H1 (cell line): ENCODE results near the gene MYL6. TPM values are rescaled to one million over a fixed set of nuclear protein-coding genes. Genes with fewer than 3 reads are reported as not detected.

Experiments used
- CTCF ChIA-PET: fragments of 300-600 bp; sonication (Branson Sonifier 250); formaldehyde crosslinking; loops from one replicate; lab custom pipeline; 2021; ENCODE audit not compliant: partially characterized antibody; lab: Charles Lee
- POLR2A ChIA-PET: fragments of 300-600 bp; sonication (Branson Sonifier 250); formaldehyde crosslinking; loops from one replicate; lab custom pipeline; 2021; ENCODE audit warnings: inconsistent platforms; ENCODE audit not compliant: partially characterized antibody; lab: Charles Lee
- DNase-seq, 2 experiments: peaks; one replicate each; pipeline versions ENCODE4 v3.0.0 to v3.0.0-alpha.2; 2010 to 2022; ENCODE audit warnings: low spot score in 2 of 2, low read depth in 1 of 2, mixed read lengths in 1 of 2
- FAIRE-seq: peaks from 2 replicates; lab custom pipeline; 2011; peaks lifted over from hg19 to GRCh38; lab: Jason Lieb, UNC
- H2AFZ ChIP-seq: 2 replicates; pipeline ENCODE4 v1.8.1; 2012; ENCODE audit warnings: low read length, inconsistent platforms
- H2AK5ac ChIP-seq: 2 replicates; pipeline ENCODE4 v1.6.1; 2013; ENCODE audit warnings: low read depth, low read length
- H2BK120ac ChIP-seq: replicated peaks from 2 replicates; pipeline ENCODE3; 2013; ENCODE audit warnings: low read depth, low read length, inconsistent platforms
- H2BK12ac ChIP-seq: 2 replicates; pipeline ENCODE4 v1.6.1; 2013; ENCODE audit warnings: low read depth, low read length
- H2BK15ac ChIP-seq: 2 replicates; pipeline ENCODE4 v1.6.1; 2013; ENCODE audit warnings: low read length
- H2BK20ac ChIP-seq: 2 replicates; pipeline ENCODE4 v1.6.1; 2013; ENCODE audit warnings: low read length
- H2BK5ac ChIP-seq: 2 replicates; pipeline ENCODE4 v1.6.1; 2013; ENCODE audit warnings: low read depth, low read length
- H3K14ac ChIP-seq: 2 replicates; pipeline ENCODE4 v1.6.1; 2013; ENCODE audit warnings: inconsistent platforms; ENCODE audit not compliant: insufficient read length
- H3K18ac ChIP-seq: 2 replicates; pipeline ENCODE4 v1.6.1; 2013; ENCODE audit warnings: low read length; ENCODE audit errors: extremely low read depth
- H3K23ac ChIP-seq: 2 replicates; pipeline ENCODE4 v1.6.1; 2013; ENCODE audit warnings: inconsistent platforms; ENCODE audit not compliant: insufficient read length
- H3K23me2 ChIP-seq: 2 replicates; pipeline ENCODE4 v1.6.1; 2013; ENCODE audit warnings: low read depth, low read length
- H3K27ac ChIP-seq: 2 replicates; pipeline ENCODE4 v1.6.1; 2011; ENCODE audit warnings: low read depth, low read length, inconsistent platforms
- H3K27me3 ChIP-seq, 4 experiments: replicated peaks in 1 of 4; 1 replicate in 1 of 4; 2 replicates in 3 of 4; pipeline versions ENCODE4 v1.6.1 to v1.8.1; 2011 to 2013; ENCODE audit warnings: low read length in 3 of 4, mild to moderate bottlenecking in 3 of 4, inconsistent platforms in 2 of 4, mixed read lengths in 2 of 4, moderate library complexity in 1 of 4; ENCODE audit not compliant: control insufficient read depth in 3 of 4, insufficient read depth in 3 of 4; ENCODE audit errors: extremely low read depth in 1 of 4
- H3K36me3 ChIP-seq, 4 experiments: 2 replicates each; pipeline versions ENCODE4 v1.6.1 to v1.8.1; 2011 to 2013; ENCODE audit warnings: mild to moderate bottlenecking in 4 of 4, low read length in 3 of 4, moderate library complexity in 2 of 4, control low read depth in 1 of 4, inconsistent platforms in 1 of 4; ENCODE audit not compliant: insufficient read depth in 4 of 4, control insufficient read depth in 2 of 4
- H3K4ac ChIP-seq: replicated peaks from 2 replicates; pipeline ENCODE3; 2013; ENCODE audit warnings: low read length, low read depth, mixed read lengths, inconsistent platforms; ENCODE audit not compliant: insufficient read length
- H3K4me1 ChIP-seq, 4 experiments: replicated peaks in 1 of 4; 1 replicate in 1 of 4; 2 replicates in 3 of 4; pipeline versions ENCODE4 v1.6.1 to v1.8.1; 2011 to 2013; ENCODE audit warnings: low read length in 3 of 4, inconsistent platforms in 2 of 4, mixed read lengths in 1 of 4; ENCODE audit not compliant: insufficient read depth in 4 of 4, control insufficient read depth in 3 of 4
- H3K4me2 ChIP-seq, 2 experiments: 2 replicates each; pipeline versions ENCODE4 v1.6.1 to v1.8.1; 2011 to 2013; ENCODE audit warnings: low read depth in 2 of 2, low read length in 2 of 2, control low read depth in 1 of 2, inconsistent platforms in 1 of 2, mild to moderate bottlenecking in 1 of 2; ENCODE audit not compliant: insufficient read depth in 1 of 2
- H3K4me3 ChIP-seq, 4 experiments: fragments of 200-600, 300-600 bp in 1 of 4; sonication (generic), shearing (Covaris generic), sonication (Bioruptor Twin) in 1 of 4; 2 replicates each; pipeline versions ENCODE4 v1.5.1 to v1.8.1; 2011 to 2016; ENCODE audit warnings: low read length in 4 of 4, low read depth in 3 of 4, control low read depth in 2 of 4, inconsistent platforms in 2 of 4, mild to moderate bottlenecking in 2 of 4, mixed read lengths in 1 of 4, moderate library complexity in 1 of 4; ENCODE audit not compliant: insufficient read depth in 2 of 4; ENCODE audit errors: extremely low read depth in 1 of 4
- H3K56ac ChIP-seq: replicated peaks from 2 replicates; pipeline ENCODE3; 2013; ENCODE audit warnings: low read depth, mild to moderate bottlenecking, mixed read lengths, low read length, inconsistent platforms; ENCODE audit not compliant: insufficient read length
- H3K79me1 ChIP-seq: 2 replicates; pipeline ENCODE4 v1.6.1; 2013; ENCODE audit warnings: low read depth, low read length, control low read depth
- H3K79me2 ChIP-seq, 2 experiments: 2 replicates each; pipeline versions ENCODE4 v1.6.1 to v1.8.1; 2012 to 2013; ENCODE audit warnings: low read length in 2 of 2, mild to moderate bottlenecking in 2 of 2, inconsistent platforms in 1 of 2; ENCODE audit not compliant: insufficient read depth in 2 of 2, control insufficient read depth in 1 of 2
- H3K9ac ChIP-seq, 4 experiments: replicated peaks in 1 of 4; 1 replicate in 1 of 4; 2 replicates in 3 of 4; pipeline versions ENCODE4 v1.6.1 to v1.8.1; 2011 to 2013; ENCODE audit warnings: low read depth in 3 of 4, low read length in 3 of 4, control low read depth in 2 of 4, mild to moderate bottlenecking in 2 of 4, moderate library complexity in 2 of 4, inconsistent platforms in 1 of 4; ENCODE audit errors: extremely low read depth in 1 of 4
- H3K9me3 ChIP-seq, 2 experiments: 2 replicates each; pipeline versions ENCODE4 v1.6.1 to v1.8.1; 2012 to 2013; ENCODE audit warnings: mild to moderate bottlenecking in 2 of 2, moderate library complexity in 2 of 2, control low read depth in 1 of 2, inconsistent platforms in 1 of 2, low read depth in 1 of 2, low read length in 1 of 2, mixed read lengths in 1 of 2; ENCODE audit not compliant: insufficient read depth in 2 of 2
- H4K20me1 ChIP-seq, 2 experiments: replicated peaks in 1 of 2; 2 replicates each; pipeline versions ENCODE3 to v1.8.1; 2011 to 2013; ENCODE audit warnings: inconsistent platforms in 2 of 2, low read length in 2 of 2, mild to moderate bottlenecking in 1 of 2; ENCODE audit not compliant: insufficient read depth in 2 of 2, control insufficient read depth in 1 of 2
- H4K5ac ChIP-seq: 2 replicates; pipeline ENCODE4 v1.6.1; 2013; ENCODE audit warnings: low read length, low read depth, mixed read lengths, inconsistent platforms; ENCODE audit not compliant: insufficient read length
- H4K8ac ChIP-seq: 2 replicates; pipeline ENCODE4 v1.8.0; 2013; ENCODE audit warnings: mild to moderate bottlenecking, moderate library complexity, low read length, inconsistent platforms; ENCODE audit not compliant: insufficient read depth; ENCODE audit errors: extremely low read depth
- H4K91ac ChIP-seq: replicated peaks from 2 replicates; pipeline ENCODE3; 2013; ENCODE audit warnings: low read length, mixed read lengths, inconsistent platforms; ENCODE audit not compliant: insufficient read length
- CHD2 ChIP-seq: IDR thresholded peaks from 2 replicates; pipeline ENCODE4 v1.6.1; 2012; ENCODE audit warnings: low read length, improper control_type of control experiment
- CTCF ChIP-seq, 3 experiments: IDR thresholded peaks; 1 replicate in 2 of 3; 2 replicates in 1 of 3; pipeline versions ENCODE4 v1.5.1 to v1.6.1; 2011; ENCODE audit warnings: low read length in 3 of 3, mild to moderate bottlenecking in 3 of 3, inconsistent platforms in 2 of 3, low read depth in 1 of 3, moderate library complexity in 1 of 3; ENCODE audit not compliant: insufficient read depth in 1 of 3; ENCODE audit errors: control extremely low read depth in 1 of 3
- KDM5A ChIP-seq: fragments of 200-600 bp; IDR thresholded peaks from 2 replicates; pipeline ENCODE4 v1.7.1; 2012; ENCODE audit warnings: mild to moderate bottlenecking, low read length, inconsistent platforms, mixed read lengths
- MAFK ChIP-seq: IDR thresholded peaks from 2 replicates; pipeline ENCODE4 v1.6.1; 2012; ENCODE audit warnings: low read depth, mild to moderate bottlenecking, improper control_type of control experiment, low read length
- POLR2A ChIP-seq, 2 experiments: IDR thresholded peaks; 1 replicate in 1 of 2; 2 replicates in 1 of 2; pipeline ENCODE4 v1.6.1; 2011; ENCODE audit warnings: low read depth in 2 of 2, low read length in 2 of 2, mild to moderate bottlenecking in 2 of 2; ENCODE audit errors: control extremely low read depth in 1 of 2
- RNF2 ChIP-seq: fragments of 200-900, 300-1000 bp; sonication (generic); IDR thresholded peaks from 2 replicates; pipeline ENCODE4 v1.7.1; 2016; ENCODE audit warnings: borderline replicate concordance, low read depth, mild to moderate bottlenecking, antibody characterized with exemption, low read length; ENCODE audit not compliant: poor library complexity, severe bottlenecking; ENCODE audit errors: missing control alignments
- TAF7 ChIP-seq: optimal IDR thresholded peaks from 2 replicates; pipeline ENCODE3; 2011; ENCODE audit warnings: low read depth, mild to moderate bottlenecking, inconsistent platforms, low read length, moderate library complexity, borderline replicate concordance
- TBP ChIP-seq: IDR thresholded peaks from 2 replicates; pipeline ENCODE4 v1.6.1; 2011; ENCODE audit warnings: low read depth, low read length, improper control_type of control experiment
- TEAD4 ChIP-seq: IDR thresholded peaks from 2 replicates; pipeline ENCODE4 v1.6.1; 2012; ENCODE audit warnings: low read depth, low read length, inconsistent platforms, mixed read lengths
- WGBS, 2 experiments: shearing (Covaris generic) in 1 of 2; methylation state at CpG; one replicate each; pipeline versions ENCODE4 v1.1.6 to v1.1.7; 2013 to 2015; ENCODE audit warnings: low lambda C conversion rate in 2 of 2, mixed read lengths in 2 of 2, inconsistent platforms in 1 of 2, low coverage in 1 of 2, missing lambda C conversion rate in 1 of 2; ENCODE audit not compliant: insufficient replicate concordance in 2 of 2, insufficient coverage in 1 of 2, insufficient read length in 1 of 2; ENCODE audit errors: extremely low coverage in 1 of 2, missing lambda C conversion rate in 1 of 2; 5-methylcytosine and 5-hydroxymethylcytosine counted together
- polyA plus RNA-seq, 7 experiments: library from polyadenylated mRNA; depleted of rRNA in 3 of 7; stranded (reverse) in 5 of 7; unstranded in 2 of 7; fragments of >200 nt in 5 of 7; fragments of 200-250 nt in 2 of 7; gene quantifications; 1 replicate in 5 of 7; 2 replicates in 1 of 7; 4 replicates in 1 of 7; pipeline versions ENCODE4 v1.2.1 to v1.2.3, GENCODE V29; 2011 to 2013; ENCODE audit warnings: missing spikeins in 2 of 7, mixed read lengths in 2 of 7
- total RNA-seq: library from RNA; stranded (reverse); fragmentation: NEBNext Ultra II Directional; extraction: Animal tissue kit (Norgen Biotek cat#: 25700); gene quantifications from 2 replicates; pipeline ENCODE4 v1.2.1, GENCODE V29; 2021

The MYL6 gene
- total and polyA plus RNA-seq, 2 of the 8 experiments (the other 6 are each of a cell fraction or from before 2014, with no cell fraction given) = 1,130 to 2,279 TPM

- Histone ChIP-seq H2BK15ac (no peak overlapping the region; the same call in 1 of the 2 replicates), H4K91ac (no peak overlapping the region), H3K36me3 (peaks cover 29 to 61% (median 40%) of the 10 kb centered on the region in 4 experiments), H2BK20ac (0 out of 2 replicates have a peak overlapping the region, but pooled peaks have one; percentile 3), H2BK5ac (peak overlapping the region; percentile 93; the same call in 1 of the 2 replicates), H3K9me3 (no peaks in the 10 kb centered on the region), H2BK12ac (no peak overlapping the region; the same call in 1 of the 2 replicates), H3K9ac (peak overlapping the region; percentile 92 to 99 (median 96)), H4K20me1 (peaks cover 11 to 21% of the 10 kb centered on the region in 2 experiments), H3K4ac (no peak overlapping the region), H3K27ac (peak overlapping the region; percentile 99), H3K4me1 (peaks cover 3 to 34% (median 21%) of the 10 kb centered on the region in 4 experiments), H3K27me3 (no peaks in the 10 kb centered on the region), H3K23me2 (peaks cover 19% of the 10 kb centered on the region), H2BK120ac (no peak overlapping the region), H3K56ac (peak overlapping the region; percentile 2), H2AK5ac (no peak overlapping the region), H2AFZ (no peak overlapping the region), H3K79me2 (peaks cover 3 to 25% of the 10 kb centered on the region in 2 experiments), H3K4me3 (peak overlapping the region; percentile 63 to 97 (median 93)), H3K18ac (no peak overlapping the region; the same call in 1 of the 2 replicates), H3K79me1 (peaks cover 5% of the 10 kb centered on the region; the same call in 1 of the 2 replicates), H3K14ac (peak overlapping the region; percentile 19), H3K23ac (no peak overlapping the region), H4K8ac (peak overlapping the region; percentile 1; the same call in 1 of the 2 replicates), H4K5ac (no peak overlapping the region), H3K4me2 (peak overlapping the region; percentile 77 to 92)
- no peak for FAIRE-seq
- ChIA-PET POLR2A (interaction anchor here (0.6 to 15.6 kb wide), 34 partner anchors 21 to 530 kb away, joined by 3 to 656 read pairs (median 4); partner anchors contain the start of genes ANKRD52, CNPY2, COQ10A and IL23A), CTCF (interaction anchor here (0.7 to 2.2 kb wide), 9 partner anchors 10 to 63 kb away, joined by 3 to 9 read pairs (median 5); partner anchors contain the start of genes RNF41 and SMARCC2)
- WGBS, 2 experiments = 8% methylated on average over 6 of the region's 6 CpGs; no CpG with 5 or more reads in 1 of the 2 experiments
- DNase-seq = peak in 1 of 2 experiments; percentile 66
- TF ChIP-seq MAFK (0 out of 2 replicates have a peak, but pooled peaks have one; percentile 19), CHD2 (peak; percentile 22; the same call in 1 of the 2 replicates), KDM5A (no peak), TAF7 (peak; percentile 96), RNF2 (no peak), TBP (peak; percentile 91), CTCF (IDR thresholded peaks at IDR 0.05; ENCODE audit: control extremely low read depth in 1 of 3, insufficient read depth in 1 of 3, low read depth in 1 of 3, low read length in 3 of 3) (no peak), TEAD4 (peak; percentile 52; the same call in 1 of the 2 replicates), POLR2A (IDR thresholded peaks at IDR 0.05; ENCODE audit: control extremely low read depth in 1 of 2, low read depth in 2 of 2, low read length in 2 of 2) (peak; percentile 65 to 83; a peak in 2 of 3 replicates)
These were observed 835 bp downstream of the MYL6 start for GRCh38 chr12:56158926-56159461.
